ENCODE data around the gene CST5.
"Not testable (repeated sequence)": the region's sequence is repeated elsewhere in the genome, so short reads cannot be mapped to it uniquely, and the experiment has no call there.

The CST5 gene

GRCh38 chr20:23835716-23836115, 43.8 kb downstream of the CST5 start:
- DNase-seq: no peak

- no peak for DNase-seq
Measured at GRCh38 chr20:23832775-23833513, 46.6 kb downstream of the CST5 start.

- not testable (repeated sequence) for DNase-seq
Measured at GRCh38 chr20:23831961-23832360, 47.6 kb downstream of the CST5 start.

GRCh38 chr20:23826541-23827021, 53.0 kb downstream of the CST5 start, which contains the start of gene CST2:
TSS of gene CST2 (minus strand) at chr20:23826729. CDS start at chr20:23826660, 69 bp downstream.
- DNase-seq: no peak

Data from right kidney (tissue), 1 donor.